ENCODE data around the gene TYK2.

The TYK2 gene

GRCh38 chr19:10316229-10317044 lies 63.9 kb downstream of the TYK2 start:
- DNase-seq: peak in 6 of 56 donors; percentile 12 to 41 (median 32)

DNA sequence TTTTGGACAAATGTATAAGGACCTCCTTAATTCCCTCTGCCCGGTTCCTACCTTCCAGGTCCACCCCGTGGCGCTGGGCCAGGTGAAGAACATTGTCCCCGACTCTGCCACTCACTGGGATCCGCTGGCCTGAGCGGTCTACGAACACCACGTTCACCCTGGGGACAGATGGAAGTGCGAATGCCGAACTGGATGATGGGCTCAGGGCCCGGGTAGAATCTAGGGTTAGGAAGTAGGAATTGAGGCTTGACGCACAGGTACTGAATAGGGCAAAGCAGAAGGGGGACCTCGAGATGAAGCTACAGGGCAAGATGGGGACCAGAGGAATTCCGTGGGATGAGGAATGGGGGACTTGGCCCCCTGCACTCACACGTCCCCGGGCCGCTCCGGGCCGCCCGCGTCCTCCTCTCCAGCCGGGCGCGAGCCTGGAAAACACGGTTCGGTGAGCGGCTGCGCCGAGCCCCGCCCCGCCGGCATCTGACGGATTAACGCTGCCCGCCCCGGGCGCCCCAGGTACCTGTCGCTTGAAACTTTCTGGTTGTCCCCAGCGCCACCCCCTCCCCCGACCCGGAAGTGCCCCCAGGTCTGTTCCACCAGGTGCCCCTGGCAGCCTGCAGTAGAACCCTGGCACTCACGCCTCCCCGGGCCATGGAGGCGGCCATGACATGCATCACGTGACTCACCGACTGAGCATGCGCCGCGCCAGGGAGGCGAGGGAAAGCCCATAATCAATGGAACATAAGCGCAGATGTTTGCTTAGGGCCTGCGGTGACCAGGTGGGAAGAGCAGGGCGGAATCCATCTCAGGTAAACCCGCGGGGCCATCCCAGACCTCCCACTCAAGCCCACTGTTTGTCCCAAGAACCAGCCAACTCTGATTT lies 64.8 kb downstream of the TYK2 start, which contains the start of gene FDX2:
FDX2 (minus strand) TSS at position 681 of the 880 bp plus-strand sequence; CDS start at position 662, 19 bp downstream.
- DNase-seq: peak in 55 of 56 donors; percentile 8 to 93 (median 80)

- no peak for DNase-seq
Measured at GRCh38 chr19:10309423-10309822, 70.9 kb downstream of the TYK2 start, which contains the start of gene ZGLP1. TSS of gene ZGLP1 (minus strand) at chr19:10309815.

- DNase-seq: no peak
Measured at GRCh38 chr19:10306327-10306726, 74.0 kb downstream of the TYK2 start.

DNA sequence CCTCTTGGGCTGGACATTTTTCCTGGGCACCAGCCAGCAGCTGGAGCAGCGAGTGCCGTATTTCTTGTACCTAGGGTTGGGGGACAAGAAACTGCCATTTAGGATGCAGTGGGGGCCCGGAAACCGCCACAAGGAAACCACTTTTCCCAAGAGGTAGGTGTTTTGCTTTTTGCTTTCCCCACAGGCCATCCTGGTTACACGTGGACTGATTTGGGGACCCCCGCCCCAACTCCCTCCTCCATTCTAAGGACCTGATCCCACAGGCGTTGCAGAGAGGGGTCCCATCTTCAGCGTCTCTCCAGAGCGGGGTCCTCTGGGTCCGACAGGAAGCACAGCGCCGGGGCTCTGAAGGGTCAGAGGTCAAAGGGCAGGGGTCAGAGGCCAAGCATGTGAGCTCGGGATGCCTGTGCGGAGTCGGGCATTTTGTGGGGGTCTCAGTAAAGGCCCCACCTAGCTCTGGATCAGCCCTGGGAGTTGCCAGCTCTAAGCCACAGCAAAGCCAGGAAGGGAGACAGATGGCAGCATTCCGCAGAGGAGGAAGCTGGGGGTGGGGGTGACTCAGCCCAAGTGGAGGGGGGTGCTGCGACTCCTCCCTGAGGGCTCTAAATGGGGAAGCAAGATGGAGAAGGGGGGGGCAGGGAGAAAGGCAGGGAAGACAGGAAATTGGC lies 75.1 kb downstream of the TYK2 start:
- peak in 43 of 56 donors; percentile 2 to 72 (median 36) for DNase-seq

Data from amygdala (tissue), 56 donors.